ENCODE data around the gene SLC39A13.
A peak's percentile ranks its signal among the peaks of the same experiment; 100 is the strongest.

SLC39A13 gene

DNA sequence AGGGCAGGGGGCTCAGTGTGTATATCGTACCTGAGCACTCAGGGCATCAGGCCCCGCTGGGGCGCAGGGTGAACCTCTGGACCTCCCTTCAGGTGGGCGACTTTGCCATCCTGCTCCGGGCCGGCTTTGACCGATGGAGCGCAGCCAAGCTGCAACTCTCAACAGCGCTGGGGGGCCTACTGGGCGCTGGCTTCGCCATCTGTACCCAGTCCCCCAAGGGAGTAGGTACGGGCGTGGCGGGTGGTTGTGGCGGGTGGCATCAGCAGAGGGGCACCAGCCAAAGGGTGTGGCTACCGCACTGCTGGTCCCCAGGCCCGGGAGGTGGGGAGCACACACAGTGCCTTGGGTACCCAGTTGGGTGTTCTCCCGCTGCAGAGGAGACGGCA, 6.3 kb downstream of the SLC39A13 start:
- H3K4me3 ChIP-seq (ENCODE audit: control insufficient read depth, low read depth, low read length) = no peak overlapping the region
- DNase-seq (ENCODE audit: low read depth) = no peak
- TF ChIP-seq, protein P1, sequence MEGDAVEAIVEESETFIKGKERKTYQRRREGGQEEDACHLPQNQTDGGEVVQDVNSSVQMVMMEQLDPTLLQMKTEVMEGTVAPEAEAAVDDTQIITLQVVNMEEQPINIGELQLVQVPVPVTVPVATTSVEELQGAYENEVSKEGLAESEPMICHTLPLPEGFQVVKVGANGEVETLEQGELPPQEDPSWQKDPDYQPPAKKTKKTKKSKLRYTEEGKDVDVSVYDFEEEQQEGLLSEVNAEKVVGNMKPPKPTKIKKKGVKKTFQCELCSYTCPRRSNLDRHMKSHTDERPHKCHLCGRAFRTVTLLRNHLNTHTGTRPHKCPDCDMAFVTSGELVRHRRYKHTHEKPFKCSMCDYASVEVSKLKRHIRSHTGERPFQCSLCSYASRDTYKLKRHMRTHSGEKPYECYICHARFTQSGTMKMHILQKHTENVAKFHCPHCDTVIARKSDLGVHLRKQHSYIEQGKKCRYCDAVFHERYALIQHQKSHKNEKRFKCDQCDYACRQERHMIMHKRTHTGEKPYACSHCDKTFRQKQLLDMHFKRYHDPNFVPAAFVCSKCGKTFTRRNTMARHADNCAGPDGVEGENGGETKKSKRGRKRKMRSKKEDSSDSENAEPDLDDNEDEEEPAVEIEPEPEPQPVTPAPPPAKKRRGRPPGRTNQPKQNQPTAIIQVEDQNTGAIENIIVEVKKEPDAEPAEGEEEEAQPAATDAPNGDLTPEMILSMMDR (conservative IDR thresholded peaks at IDR 0.05; ENCODE audit: control insufficient read depth, insufficient read depth, low read depth, low read length) = no peak

DNA sequence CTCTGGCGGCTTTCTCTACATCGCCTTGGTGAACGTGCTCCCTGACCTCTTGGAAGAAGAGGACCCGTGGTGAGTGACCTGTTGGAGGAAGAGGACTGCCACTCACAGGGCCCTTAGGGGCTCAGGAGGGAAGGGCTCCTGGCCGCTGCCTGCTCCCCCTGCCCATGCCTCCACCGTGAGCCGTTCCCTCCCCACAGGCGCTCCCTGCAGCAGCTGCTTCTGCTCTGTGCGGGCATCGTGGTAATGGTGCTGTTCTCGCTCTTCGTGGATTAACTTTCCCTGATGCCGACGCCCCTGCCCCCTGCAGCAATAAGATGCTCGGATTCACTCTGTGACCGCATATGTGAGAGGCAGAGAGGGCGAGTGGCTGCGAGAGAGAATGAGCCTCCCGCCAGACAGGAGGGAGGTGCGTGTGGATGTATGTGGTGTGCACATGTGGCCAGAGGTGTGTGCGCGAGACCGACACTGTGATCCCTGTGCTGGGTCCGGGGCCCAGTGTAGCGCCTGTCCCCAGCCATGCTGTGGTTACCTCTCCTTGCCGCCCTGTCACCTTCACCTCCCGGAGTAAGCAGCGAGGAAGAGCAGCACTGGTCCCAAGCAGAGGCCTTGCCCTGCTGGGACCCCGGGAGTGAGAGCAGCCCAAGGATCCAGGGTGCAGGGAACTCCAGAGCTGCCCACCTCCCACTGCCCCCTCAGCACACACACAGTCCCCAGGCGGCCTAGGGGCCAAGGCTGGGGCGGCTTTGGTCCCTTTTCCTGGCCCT, 6.9 kb downstream of the SLC39A13 start:
- no peak overlapping the region for H3K4me3 ChIP-seq (ENCODE audit: control insufficient read depth, low read depth, low read length)
- no peak for DNase-seq (ENCODE audit: low read depth)
- TF ChIP-seq, protein P1 (conservative IDR thresholded peaks at IDR 0.05; ENCODE audit: control insufficient read depth, insufficient read depth, low read depth, low read length) = no peak

DNA sequence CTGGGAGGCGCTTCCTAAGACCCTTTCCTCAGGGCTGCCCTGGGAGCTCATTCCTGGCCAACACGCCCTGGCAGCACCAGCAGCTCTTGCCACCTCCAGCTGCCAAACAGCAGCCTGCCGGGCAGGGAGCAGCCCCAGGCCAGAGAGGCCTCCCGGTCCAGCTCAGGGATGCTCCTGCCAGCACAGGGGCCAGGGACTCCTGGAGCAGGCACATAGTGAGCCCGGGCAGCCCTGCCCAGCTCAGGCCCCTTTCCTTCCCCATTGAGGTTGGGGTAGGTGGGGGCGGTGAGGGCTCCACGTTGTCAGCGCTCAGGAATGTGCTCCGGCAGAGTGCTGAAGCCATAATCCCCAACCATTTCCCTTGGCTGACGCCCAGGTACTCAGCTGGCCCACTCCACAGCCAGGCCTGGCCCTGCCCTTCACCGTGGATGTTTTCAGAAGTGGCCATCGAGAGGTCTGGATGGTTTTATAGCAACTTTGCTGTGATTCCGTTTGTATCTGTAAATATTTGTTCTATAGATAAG, 7.6 kb downstream of the SLC39A13 start:
- TF ChIP-seq, protein P1 (conservative IDR thresholded peaks at IDR 0.05; ENCODE audit: control insufficient read depth, insufficient read depth, low read depth, low read length) = no peak
- DNase-seq (ENCODE audit: low read depth) = peak; percentile 95
- no peak overlapping the region for H3K4me3 ChIP-seq (ENCODE audit: control insufficient read depth, low read depth, low read length)

DNA sequence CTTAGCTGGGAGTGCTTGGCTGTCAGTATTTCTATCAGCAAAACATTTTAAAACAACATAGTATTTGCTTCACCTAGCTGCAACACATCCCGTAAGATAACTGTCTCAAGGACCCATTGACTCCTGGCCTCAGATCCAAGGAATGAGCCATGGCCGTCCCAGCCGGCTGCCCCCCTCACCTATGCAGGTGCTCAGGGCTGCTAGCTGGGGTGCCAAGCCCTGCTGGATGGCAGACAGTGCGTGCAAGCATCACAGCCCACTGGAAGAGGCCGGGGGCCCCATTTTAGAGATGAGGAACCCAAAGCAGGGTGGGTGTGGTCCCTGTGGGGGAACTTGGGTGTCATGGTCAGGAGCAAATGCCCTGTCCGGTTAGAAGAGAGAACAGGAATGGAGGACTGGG, 9.3 kb downstream of the SLC39A13 start:
- TF ChIP-seq, protein P1 (conservative IDR thresholded peaks at IDR 0.05; ENCODE audit: control insufficient read depth, insufficient read depth, low read depth, low read length) = no peak
- no peak for DNase-seq (ENCODE audit: low read depth)
- no peak overlapping the region for H3K4me3 ChIP-seq (ENCODE audit: control insufficient read depth, low read depth, low read length)

DNA sequence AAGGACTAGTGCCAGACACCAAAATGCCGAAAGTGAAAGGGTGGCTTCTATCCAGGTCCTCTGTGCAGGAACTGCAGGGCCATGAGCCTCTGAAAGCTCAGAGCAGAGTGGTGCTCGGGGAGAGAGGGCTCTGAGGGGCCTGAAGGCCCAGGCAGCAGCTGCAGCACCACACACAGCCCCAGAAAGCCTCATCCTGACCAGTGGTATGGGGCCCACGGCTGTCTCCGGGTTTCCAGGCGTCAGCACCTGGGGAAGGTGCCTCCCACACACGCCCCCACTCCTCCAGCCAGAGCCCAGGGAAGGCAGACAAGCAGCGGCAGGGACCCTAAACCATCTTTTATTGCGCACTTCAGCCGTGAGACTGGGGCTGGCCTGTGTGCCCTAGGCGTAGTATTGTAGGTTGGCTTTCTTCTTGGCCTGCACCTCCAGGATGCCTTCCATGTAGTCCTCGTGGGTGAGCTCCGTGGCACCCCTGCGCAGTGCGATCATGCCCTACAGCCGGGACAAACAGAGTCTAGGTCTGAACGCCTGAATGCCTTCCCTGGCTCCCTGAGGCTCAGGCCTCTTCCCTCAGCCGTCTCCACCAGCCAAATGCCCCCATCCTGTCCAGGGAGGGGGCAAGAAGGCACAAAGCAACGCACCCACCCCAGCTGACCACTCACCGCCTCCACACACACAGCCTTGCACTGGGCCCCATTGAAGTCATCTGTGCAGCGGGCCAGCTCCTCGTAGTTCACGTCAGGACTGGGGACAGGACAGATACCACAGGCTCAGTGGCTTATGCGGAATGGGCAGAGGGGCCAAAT, 10.3 kb downstream of the SLC39A13 start:
- TF ChIP-seq, protein P1 (conservative IDR thresholded peaks at IDR 0.05; ENCODE audit: control insufficient read depth, insufficient read depth, low read depth, low read length) = no peak
- no peak for DNase-seq (ENCODE audit: low read depth)
- H3K4me3 ChIP-seq (ENCODE audit: control insufficient read depth, low read depth, low read length) = no peak overlapping the region

DNA sequence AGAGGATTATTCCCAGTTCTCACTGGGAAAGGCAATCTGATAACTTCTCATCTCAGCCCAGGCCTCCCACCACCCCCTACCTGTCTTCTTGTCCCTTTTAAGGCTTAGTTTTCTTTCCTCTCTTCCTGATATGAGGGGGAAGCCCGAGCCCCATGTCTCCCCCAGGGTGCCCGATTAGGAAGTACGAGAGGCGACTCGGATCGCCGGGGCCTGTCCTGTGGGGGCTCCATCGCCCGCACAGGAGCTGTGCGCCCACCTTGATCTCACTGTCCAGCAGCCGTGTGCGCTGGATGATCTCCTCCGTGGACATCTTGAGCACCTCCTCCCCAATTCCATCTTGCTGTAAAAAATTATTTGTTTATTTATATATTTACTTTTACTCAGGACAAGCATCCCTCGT, 17.2 kb downstream of the SLC39A13 start:
- TF ChIP-seq, protein P1 (conservative IDR thresholded peaks at IDR 0.05; ENCODE audit: control insufficient read depth, insufficient read depth, low read depth, low read length) = no peak
- DNase-seq (ENCODE audit: low read depth) = no peak
- peak overlapping the region; percentile 99 for H3K4me3 ChIP-seq (ENCODE audit: control insufficient read depth, low read depth, low read length)

Data from fibroblast of mammary gland (primary cell).